WTC11 (cell line): ENCODE measurements around the gene APRT. TPM values are rescaled to one million over a fixed set of nuclear protein-coding genes. Genes with fewer than 3 reads are reported as not detected.

Source experiments
- ATAC-seq: fragments of 200-7000 bp; cut with Tn5 transposase; 2 replicates; pipeline ENCODE4 v1.10.0; 2021; ENCODE audit warnings: mild to moderate bottlenecking, moderate library complexity
- CTCF ChIA-PET: fragments of 300-600 bp; sonication (Branson Sonifier 250); formaldehyde crosslinking; loops from one replicate; lab custom pipeline; 2021; ENCODE audit warnings: antibody characterized with exemption; lab: Charles Lee
- POLR2A ChIA-PET: fragments of 350-600 bp; sonication (Branson Sonifier 250); formaldehyde crosslinking; loops from one replicate; lab custom pipeline; 2021; ENCODE audit warnings: antibody characterized with exemption; lab: Charles Lee
- DNase-seq: peaks from one replicate; pipeline ENCODE4 v3.0.0; 2021; ENCODE audit warnings: low spot score
- H3K27ac Mint-ChIP-seq: 2 replicates; pipeline ENCODE4 v1.8.0; 2021; ENCODE audit warnings: mixed read lengths
- H3K27me3 Mint-ChIP-seq: 2 replicates; pipeline ENCODE4 v1.8.0; 2021; ENCODE audit warnings: low read depth, mild to moderate bottlenecking, moderate library complexity, mixed read lengths
- H3K36me3 Mint-ChIP-seq: 2 replicates; pipeline ENCODE4 v1.8.0; 2021; ENCODE audit warnings: mixed read lengths
- H3K4me1 Mint-ChIP-seq: 2 replicates; pipeline ENCODE4 v1.8.0; 2022; ENCODE audit warnings: mixed read lengths
- H3K4me3 Mint-ChIP-seq: 2 replicates; pipeline ENCODE4 v1.8.0; 2021; ENCODE audit warnings: mild to moderate bottlenecking, moderate library complexity, mixed read lengths
- H3K9me3 Mint-ChIP-seq: 2 replicates; pipeline ENCODE4 v1.8.0; 2021; ENCODE audit warnings: mixed read lengths
- FOXK1 ChIP-seq: sonication (generic); formaldehyde crosslinking; IDR thresholded peaks from 2 replicates; pipeline ENCODE4 v1.8.0; 2022; ENCODE audit warnings: mild to moderate bottlenecking, moderate library complexity, missing genetic modification reagents
- HMGA2 ChIP-seq: fragments of 250-450 bp; sonication (Bioruptor Pico); IDR thresholded peaks from 2 replicates; pipeline ENCODE4 v1.4.0; 2021; ENCODE audit warnings: mild to moderate bottlenecking, moderate library complexity
- NFE2L1 ChIP-seq: sonication (generic); formaldehyde crosslinking; IDR thresholded peaks from 2 replicates; pipeline ENCODE4 v1.8.1; 2023; ENCODE audit warnings: missing genetic modification reagents
- NR3C1 ChIP-seq: sonication (generic); formaldehyde crosslinking; conservative IDR thresholded peaks from 2 replicates; pipeline ENCODE4 v1.8.1; 2023; ENCODE audit warnings: low read depth, mild to moderate bottlenecking, missing genetic modification reagents
- TP53 ChIP-seq: sonication (generic); formaldehyde crosslinking; IDR thresholded peaks from 2 replicates; pipeline ENCODE4 v1.8.1; 2023; ENCODE audit warnings: mild to moderate bottlenecking, missing genetic modification reagents
- ZNF138 ChIP-seq: sonication (generic); formaldehyde crosslinking; conservative IDR thresholded peaks from 2 replicates; pipeline ENCODE4 v1.8.1; 2022; ENCODE audit warnings: mild to moderate bottlenecking, moderate library complexity, missing genetic modification reagents
- ZNF263 ChIP-seq: sonication (generic); formaldehyde crosslinking; IDR thresholded peaks from 2 replicates; pipeline ENCODE4 v1.8.1; 2022; ENCODE audit warnings: low read depth, mild to moderate bottlenecking, moderate library complexity, missing genetic modification reagents
- ZNF317 ChIP-seq: sonication (generic); formaldehyde crosslinking; IDR thresholded peaks from 2 replicates; pipeline ENCODE4 v1.8.1; 2023; ENCODE audit warnings: low read depth, mild to moderate bottlenecking, moderate library complexity, missing genetic modification reagents, borderline replicate concordance
- ZNF396 ChIP-seq: fragments of 250-450 bp; sonication (Bioruptor Pico); IDR thresholded peaks from 2 replicates; pipeline ENCODE4 v1.8.0; 2021; ENCODE audit warnings: mild to moderate bottlenecking, moderate library complexity, borderline replicate concordance
- ZNF671 ChIP-seq: fragments of 250-450 bp; sonication (Bioruptor Pico); IDR thresholded peaks from 2 replicates; pipeline ENCODE4 v1.8.0; 2021; ENCODE audit warnings: mild to moderate bottlenecking
- total RNA-seq: library from RNA; stranded (reverse); gene quantifications from 3 replicates; pipeline ENCODE4 v1.2.3, GENCODE V29; 2021
- TF ChIP-seq, protein P1 (sequence below): sonication (generic); formaldehyde crosslinking; IDR thresholded peaks from 2 replicates; pipeline ENCODE4 v1.8.1; 2023; ENCODE audit warnings: mild to moderate bottlenecking, missing genetic modification reagents, moderate library complexity
- TF ChIP-seq, protein P2 (sequence below): sonication (generic); formaldehyde crosslinking; conservative IDR thresholded peaks from 2 replicates; pipeline ENCODE4 v1.8.1; 2022; ENCODE audit warnings: mild to moderate bottlenecking, missing genetic modification reagents
- TF ChIP-seq, protein P3 (sequence below): sonication (generic); formaldehyde crosslinking; IDR thresholded peaks from 2 replicates; pipeline ENCODE4 v1.8.0; 2022; ENCODE audit warnings: mild to moderate bottlenecking, missing genetic modification reagents
- TF ChIP-seq, protein P4 (sequence below): sonication (generic); formaldehyde crosslinking; IDR thresholded peaks from 2 replicates; pipeline ENCODE4 v1.8.1; 2023; ENCODE audit warnings: mild to moderate bottlenecking, missing genetic modification reagents
- TF ChIP-seq, protein P5 (sequence below): sonication (generic); formaldehyde crosslinking; IDR thresholded peaks from 2 replicates; pipeline ENCODE4 v1.8.1; 2023; ENCODE audit warnings: mild to moderate bottlenecking, moderate library complexity, missing genetic modification reagents
- TF ChIP-seq, protein P6 (sequence below): sonication (generic); formaldehyde crosslinking; IDR thresholded peaks from 2 replicates; pipeline ENCODE4 v1.8.1; 2022; ENCODE audit warnings: mild to moderate bottlenecking, moderate library complexity, missing genetic modification reagents
- TF ChIP-seq, protein P7 (sequence below): sonication (generic); formaldehyde crosslinking; IDR thresholded peaks from 2 replicates; pipeline ENCODE4 v1.8.1; 2023; ENCODE audit warnings: mild to moderate bottlenecking, missing genetic modification reagents
- TF ChIP-seq, protein P8 (sequence below): sonication (generic); formaldehyde crosslinking; IDR thresholded peaks from 2 replicates; pipeline ENCODE4 v1.8.1; 2022; ENCODE audit warnings: low read depth, mild to moderate bottlenecking, moderate library complexity, missing genetic modification reagents, borderline replicate concordance
- TF ChIP-seq, protein P9 (sequence below): fragments of 250-450 bp; sonication (Bioruptor Pico); IDR thresholded peaks from 2 replicates; pipeline ENCODE4 v2.1.2; 2022; ENCODE audit warnings: mild to moderate bottlenecking, moderate library complexity

The APRT gene
- total RNA-seq, 1 experiment from 2014 or later = 288 TPM

DNA sequence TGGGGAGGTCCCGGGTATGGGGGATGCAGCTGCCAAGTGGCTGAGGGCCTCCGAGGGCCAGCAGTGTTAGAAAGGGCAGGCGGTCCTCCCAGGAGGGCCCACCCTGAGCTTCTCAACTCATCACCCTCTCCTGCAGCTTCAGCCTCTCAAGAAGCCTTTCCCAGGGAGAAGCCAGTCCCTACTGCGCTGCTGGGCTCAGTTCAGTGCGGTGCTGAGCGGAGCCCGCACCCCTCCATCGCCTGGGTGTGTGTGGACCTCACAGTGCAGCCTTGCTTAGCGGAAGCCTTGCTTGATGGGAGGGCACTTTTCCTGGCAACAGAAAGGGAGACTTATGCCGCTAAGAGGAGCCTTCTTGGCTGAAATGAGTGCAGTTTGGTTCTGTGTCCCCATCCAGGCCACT, 3.5 kb upstream of the APRT start:
- H3K27ac Mint-ChIP-seq = no peak overlapping the region
- peaks cover 12% of the 10 kb centered on the region for H3K4me1 Mint-ChIP-seq
- peaks cover under 1% of the 10 kb centered on the region for H3K36me3 Mint-ChIP-seq
- no peak for ATAC-seq
- H3K27me3 Mint-ChIP-seq = no peaks in the 10 kb centered on the region
- no peaks in the 10 kb centered on the region for H3K9me3 Mint-ChIP-seq
- H3K4me3 Mint-ChIP-seq = no peak overlapping the region
- no peak for TF ChIP-seq HMGA2 (CRISPR knock-in tag)
- TF ChIP-seq, protein P1, sequence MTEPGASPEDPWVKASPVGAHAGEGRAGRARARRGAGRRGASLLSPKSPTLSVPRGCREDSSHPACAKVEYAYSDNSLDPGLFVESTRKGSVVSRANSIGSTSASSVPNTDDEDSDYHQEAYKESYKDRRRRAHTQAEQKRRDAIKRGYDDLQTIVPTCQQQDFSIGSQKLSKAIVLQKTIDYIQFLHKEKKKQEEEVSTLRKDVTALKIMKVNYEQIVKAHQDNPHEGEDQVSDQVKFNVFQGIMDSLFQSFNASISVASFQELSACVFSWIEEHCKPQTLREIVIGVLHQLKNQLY (CRISPR knock-in tag) = no peak
- TF ChIP-seq, protein P2, sequence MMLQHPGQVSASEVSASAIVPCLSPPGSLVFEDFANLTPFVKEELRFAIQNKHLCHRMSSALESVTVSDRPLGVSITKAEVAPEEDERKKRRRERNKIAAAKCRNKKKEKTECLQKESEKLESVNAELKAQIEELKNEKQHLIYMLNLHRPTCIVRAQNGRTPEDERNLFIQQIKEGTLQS (CRISPR knock-in tag) = no peak
- TF ChIP-seq, protein P3, sequence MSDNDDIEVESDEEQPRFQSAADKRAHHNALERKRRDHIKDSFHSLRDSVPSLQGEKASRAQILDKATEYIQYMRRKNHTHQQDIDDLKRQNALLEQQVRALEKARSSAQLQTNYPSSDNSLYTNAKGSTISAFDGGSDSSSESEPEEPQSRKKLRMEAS (CRISPR knock-in tag) = no peak
- TF ChIP-seq, protein P4, sequence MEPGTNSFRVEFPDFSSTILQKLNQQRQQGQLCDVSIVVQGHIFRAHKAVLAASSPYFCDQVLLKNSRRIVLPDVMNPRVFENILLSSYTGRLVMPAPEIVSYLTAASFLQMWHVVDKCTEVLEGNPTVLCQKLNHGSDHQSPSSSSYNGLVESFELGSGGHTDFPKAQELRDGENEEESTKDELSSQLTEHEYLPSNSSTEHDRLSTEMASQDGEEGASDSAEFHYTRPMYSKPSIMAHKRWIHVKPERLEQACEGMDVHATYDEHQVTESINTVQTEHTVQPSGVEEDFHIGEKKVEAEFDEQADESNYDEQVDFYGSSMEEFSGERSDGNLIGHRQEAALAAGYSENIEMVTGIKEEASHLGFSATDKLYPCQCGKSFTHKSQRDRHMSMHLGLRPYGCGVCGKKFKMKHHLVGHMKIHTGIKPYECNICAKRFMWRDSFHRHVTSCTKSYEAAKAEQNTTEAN (CRISPR knock-in tag) = no peak
- TF ChIP-seq, protein P5, sequence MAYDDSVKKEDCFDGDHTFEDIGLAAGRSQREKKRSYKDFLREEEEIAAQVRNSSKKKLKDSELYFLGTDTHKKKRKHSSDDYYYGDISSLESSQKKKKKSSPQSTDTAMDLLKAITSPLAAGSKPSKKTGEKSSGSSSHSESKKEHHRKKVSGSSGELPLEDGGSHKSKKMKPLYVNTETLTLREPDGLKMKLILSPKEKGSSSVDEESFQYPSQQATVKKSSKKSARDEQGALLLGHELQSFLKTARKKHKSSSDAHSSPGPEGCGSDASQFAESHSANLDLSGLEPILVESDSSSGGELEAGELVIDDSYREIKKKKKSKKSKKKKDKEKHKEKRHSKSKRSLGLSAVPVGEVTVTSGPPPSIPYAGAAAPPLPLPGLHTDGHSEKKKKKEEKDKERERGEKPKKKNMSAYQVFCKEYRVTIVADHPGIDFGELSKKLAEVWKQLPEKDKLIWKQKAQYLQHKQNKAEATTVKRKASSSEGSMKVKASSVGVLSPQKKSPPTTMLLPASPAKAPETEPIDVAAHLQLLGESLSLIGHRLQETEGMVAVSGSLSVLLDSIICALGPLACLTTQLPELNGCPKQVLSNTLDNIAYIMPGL (CRISPR knock-in tag) = no peak
- TF ChIP-seq ZNF671 (CRISPR knock-in tag) = no peak
- no peak for TF ChIP-seq NR3C1 (CRISPR knock-in tag)
- no peak for TF ChIP-seq ZNF138 (CRISPR knock-in tag)
- TF ChIP-seq ZNF263 (CRISPR knock-in tag) = no peak
- TF ChIP-seq, protein P6, sequence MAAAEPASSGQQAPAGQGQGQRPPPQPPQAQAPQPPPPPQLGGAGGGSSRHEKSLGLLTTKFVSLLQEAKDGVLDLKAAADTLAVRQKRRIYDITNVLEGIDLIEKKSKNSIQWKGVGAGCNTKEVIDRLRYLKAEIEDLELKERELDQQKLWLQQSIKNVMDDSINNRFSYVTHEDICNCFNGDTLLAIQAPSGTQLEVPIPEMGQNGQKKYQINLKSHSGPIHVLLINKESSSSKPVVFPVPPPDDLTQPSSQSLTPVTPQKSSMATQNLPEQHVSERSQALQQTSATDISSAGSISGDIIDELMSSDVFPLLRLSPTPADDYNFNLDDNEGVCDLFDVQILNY (CRISPR knock-in tag) = no peak
- no peak for TF ChIP-seq ZNF396 (CRISPR knock-in tag)
- TF ChIP-seq NFE2L1 (CRISPR knock-in tag) = no peak
- TF ChIP-seq, protein P7, sequence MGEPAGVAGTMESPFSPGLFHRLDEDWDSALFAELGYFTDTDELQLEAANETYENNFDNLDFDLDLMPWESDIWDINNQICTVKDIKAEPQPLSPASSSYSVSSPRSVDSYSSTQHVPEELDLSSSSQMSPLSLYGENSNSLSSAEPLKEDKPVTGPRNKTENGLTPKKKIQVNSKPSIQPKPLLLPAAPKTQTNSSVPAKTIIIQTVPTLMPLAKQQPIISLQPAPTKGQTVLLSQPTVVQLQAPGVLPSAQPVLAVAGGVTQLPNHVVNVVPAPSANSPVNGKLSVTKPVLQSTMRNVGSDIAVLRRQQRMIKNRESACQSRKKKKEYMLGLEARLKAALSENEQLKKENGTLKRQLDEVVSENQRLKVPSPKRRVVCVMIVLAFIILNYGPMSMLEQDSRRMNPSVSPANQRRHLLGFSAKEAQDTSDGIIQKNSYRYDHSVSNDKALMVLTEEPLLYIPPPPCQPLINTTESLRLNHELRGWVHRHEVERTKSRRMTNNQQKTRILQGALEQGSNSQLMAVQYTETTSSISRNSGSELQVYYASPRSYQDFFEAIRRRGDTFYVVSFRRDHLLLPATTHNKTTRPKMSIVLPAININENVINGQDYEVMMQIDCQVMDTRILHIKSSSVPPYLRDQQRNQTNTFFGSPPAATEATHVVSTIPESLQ (CRISPR knock-in tag) = no peak
- TF ChIP-seq ZNF317 (CRISPR knock-in tag) = no peak
- TF ChIP-seq, protein P8, sequence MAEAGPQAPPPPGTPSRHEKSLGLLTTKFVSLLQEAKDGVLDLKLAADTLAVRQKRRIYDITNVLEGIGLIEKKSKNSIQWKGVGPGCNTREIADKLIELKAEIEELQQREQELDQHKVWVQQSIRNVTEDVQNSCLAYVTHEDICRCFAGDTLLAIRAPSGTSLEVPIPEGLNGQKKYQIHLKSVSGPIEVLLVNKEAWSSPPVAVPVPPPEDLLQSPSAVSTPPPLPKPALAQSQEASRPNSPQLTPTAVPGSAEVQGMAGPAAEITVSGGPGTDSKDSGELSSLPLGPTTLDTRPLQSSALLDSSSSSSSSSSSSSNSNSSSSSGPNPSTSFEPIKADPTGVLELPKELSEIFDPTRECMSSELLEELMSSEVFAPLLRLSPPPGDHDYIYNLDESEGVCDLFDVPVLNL (CRISPR knock-in tag) = no peak
- ChIA-PET CTCF (interaction anchor here (0.6 to 5.5 kb wide), 20 partner anchors 12 to 402 kb away, joined by 3 to 32 read pairs (median 5); partner anchors contain the start of genes CDH15, GALNS, TRAPPC2L and ZNF778), POLR2A (no interaction called here)
- no peak for DNase-seq

DNA sequence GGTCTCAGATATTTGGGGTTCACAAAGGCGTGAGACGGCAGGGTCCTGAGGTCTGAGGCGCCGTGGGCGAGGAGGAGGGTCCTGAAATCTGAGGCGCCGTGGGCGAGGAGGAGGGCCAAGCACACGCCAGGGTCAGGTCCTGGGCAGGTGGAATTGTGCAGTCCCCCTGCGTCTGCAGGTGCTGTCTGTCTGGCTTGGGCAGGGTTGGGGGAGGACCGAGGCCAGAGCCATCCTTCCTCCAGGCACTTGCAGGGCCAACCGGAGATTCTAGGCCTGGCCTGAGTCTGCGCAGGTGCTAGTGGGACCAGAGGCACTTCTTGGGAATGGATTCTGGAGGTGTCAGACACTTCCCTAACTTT, 2.4 kb upstream of the APRT start:
- ChIA-PET CTCF (interaction anchor here (1.7 to 5.1 kb wide), 4 partner anchors 42 to 353 kb away, joined by 5 to 47 read pairs (median 28); partner anchors contain the start of genes GALNS and TRAPPC2L), POLR2A (no interaction called here)
- H3K36me3 Mint-ChIP-seq = peaks cover 8% of the 10 kb centered on the region
- DNase-seq = no peak
- no peak overlapping the region for H3K27ac Mint-ChIP-seq
- no peaks in the 10 kb centered on the region for H3K27me3 Mint-ChIP-seq
- TF ChIP-seq, protein P9, sequence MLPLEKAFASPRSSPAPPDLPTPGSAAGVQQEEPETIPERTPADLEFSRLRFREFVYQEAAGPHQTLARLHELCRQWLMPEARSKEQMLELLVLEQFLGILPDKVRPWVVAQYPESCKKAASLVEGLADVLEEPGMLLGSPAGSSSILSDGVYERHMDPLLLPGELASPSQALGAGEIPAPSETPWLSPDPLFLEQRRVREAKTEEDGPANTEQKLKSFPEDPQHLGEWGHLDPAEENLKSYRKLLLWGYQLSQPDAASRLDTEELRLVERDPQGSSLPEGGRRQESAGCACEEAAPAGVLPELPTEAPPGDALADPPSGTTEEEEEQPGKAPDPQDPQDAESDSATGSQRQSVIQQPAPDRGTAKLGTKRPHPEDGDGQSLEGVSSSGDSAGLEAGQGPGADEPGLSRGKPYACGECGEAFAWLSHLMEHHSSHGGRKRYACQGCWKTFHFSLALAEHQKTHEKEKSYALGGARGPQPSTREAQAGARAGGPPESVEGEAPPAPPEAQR = no peak
- TF ChIP-seq TP53 (CRISPR knock-in tag) (no peak), FOXK1 (CRISPR knock-in tag) (no peak)
- H3K9me3 Mint-ChIP-seq = no peaks in the 10 kb centered on the region
- no peak overlapping the region; the same call in 1 of the 2 replicates for H3K4me3 Mint-ChIP-seq
- H3K4me1 Mint-ChIP-seq = peaks cover 14% of the 10 kb centered on the region
- ATAC-seq = no peak
